ENCODE measurements around the gene CFAP20. TPM values are rescaled to one million over a fixed set of nuclear protein-coding genes. Genes with fewer than 3 reads are reported as not detected.
A peak's percentile ranks its signal among the peaks of the same experiment; 100 is the strongest.

The CFAP20 gene
- total and polyA plus RNA-seq, 2 experiments from 2014 or later: 61.1 to 81.7 TPM

GRCh38 chr16:58121132-58121531 lies 8.0 kb downstream of the CFAP20 start:
- no peak for TF ChIP-seq CREB1 (CRISPR knock-in tag; IDR thresholded peaks at IDR 0.05; ENCODE audit: low read depth)
- TF ChIP-seq CTCF (conservative IDR thresholded peaks at IDR 0.05; ENCODE audit: low read depth in 2 of 2): no peak
- TF ChIP-seq JUNB (IDR thresholded peaks at IDR 0.05; ENCODE audit: unreplicated experiment): no peak
- no peak for TF ChIP-seq ZNF114 (CRISPR knock-in tag; IDR thresholded peaks at IDR 0.05)
- Mint-ChIP-seq H3K9me3 (no peaks in the 10 kb centered on the region), H3K4me1 (peaks cover 21% of the 10 kb centered on the region), H3K4me3 (no peak overlapping the region), H3K36me3 (ENCODE audit: low read depth) (peaks cover 6% of the 10 kb centered on the region), H3K27ac (no peak overlapping the region), H3K27me3 (ENCODE audit: insufficient read depth, low read depth, poor library complexity) (peaks cover 3% of the 10 kb centered on the region)
- Histone ChIP-seq H3K4me1 (ENCODE audit: insufficient read depth) (peaks cover 8% of the 10 kb centered on the region), H2AFZ (no peak overlapping the region), H3K36me3 (ENCODE audit: insufficient read depth) (peaks cover 5% of the 10 kb centered on the region), H3K79me2 (replicated peaks; ENCODE audit: insufficient read depth) (peaks cover 92% of the 10 kb centered on the region), H3K9me2 (ENCODE audit: insufficient read depth) (no peaks in the 10 kb centered on the region), H3K4me2 (0 out of 2 replicates have a peak overlapping the region, but pooled peaks have one; percentile 1), H3K27me3 (ENCODE audit: insufficient read depth) (no peaks in the 10 kb centered on the region), H3K27ac (ENCODE audit: low read depth) (no peak overlapping the region), H3K4me3 (no peak overlapping the region), H4K20me1 (replicated peaks; ENCODE audit: insufficient read depth) (peaks cover 67% of the 10 kb centered on the region), H3F3A (replicated peaks; ENCODE audit: low read depth) (no peaks in the 10 kb centered on the region)
- ATAC-seq (no peak), DNase-seq (ENCODE audit: low spot score) (no peak)

DNA sequence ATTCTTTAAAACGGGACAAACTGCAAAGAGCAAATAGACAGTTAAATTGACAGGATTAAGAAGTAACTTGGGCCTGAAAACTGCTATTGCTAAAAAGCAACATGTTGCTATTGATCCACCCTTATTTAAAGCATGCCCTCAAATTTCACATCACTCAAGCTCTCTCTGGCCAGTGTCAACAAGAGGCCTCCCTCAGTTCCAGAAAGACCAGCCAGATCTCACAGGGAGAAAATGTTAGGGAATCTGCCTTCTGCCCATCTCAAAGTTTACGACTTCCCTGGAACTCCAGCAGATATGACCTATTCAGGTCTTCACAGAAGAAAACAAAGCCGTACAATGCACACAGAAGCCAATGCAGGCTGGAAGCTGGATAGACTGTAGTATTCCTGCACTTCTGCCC lies 8.9 kb downstream of the CFAP20 start:
- H3K9me3 Mint-ChIP-seq: no peaks in the 10 kb centered on the region
- H3K36me3 Mint-ChIP-seq (ENCODE audit: low read depth): peaks cover 15% of the 10 kb centered on the region
- Histone ChIP-seq H3K4me1 (ENCODE audit: insufficient read depth) (peaks cover 5% of the 10 kb centered on the region), H3K4me2 (no peak overlapping the region), H3K4me3 (no peak overlapping the region), H3K27me3 (ENCODE audit: insufficient read depth) (no peaks in the 10 kb centered on the region), H3K79me2 (replicated peaks; ENCODE audit: insufficient read depth) (peaks cover 83% of the 10 kb centered on the region), H4K20me1 (replicated peaks; ENCODE audit: insufficient read depth) (peaks cover 58% of the 10 kb centered on the region), H3K9me2 (ENCODE audit: insufficient read depth) (no peaks in the 10 kb centered on the region), H3K27ac (ENCODE audit: low read depth) (no peak overlapping the region), H2AFZ (no peak overlapping the region), H3F3A (replicated peaks; ENCODE audit: low read depth) (no peaks in the 10 kb centered on the region), H3K36me3 (ENCODE audit: insufficient read depth) (peaks cover 13% of the 10 kb centered on the region)
- H3K4me1 Mint-ChIP-seq: peaks cover 17% of the 10 kb centered on the region
- no peak overlapping the region for H3K27ac Mint-ChIP-seq
- ATAC-seq (no peak), DNase-seq (ENCODE audit: low spot score) (no peak)
- no peak overlapping the region for H3K4me3 Mint-ChIP-seq
- peaks cover 4% of the 10 kb centered on the region for H3K27me3 Mint-ChIP-seq (ENCODE audit: insufficient read depth, low read depth, poor library complexity)
- no peak for TF ChIP-seq ETS1 (IDR thresholded peaks at IDR 0.05)
- TF ChIP-seq CTCF (conservative IDR thresholded peaks at IDR 0.05; ENCODE audit: low read depth in 2 of 2): no peak

Data from GM23338 (cell line).